ENCODE data around the gene SDK2.

GRCh38 chr17:73455050-73455687, 189.1 kb downstream of the SDK2 start:
- TF ChIP-seq CTCF (conservative IDR thresholded peaks at IDR 0.05; ENCODE audit: low read depth in 2 of 2) (no peak), JUNB (IDR thresholded peaks at IDR 0.05; ENCODE audit: unreplicated experiment) (no peak), CREB1 (CRISPR knock-in tag; IDR thresholded peaks at IDR 0.05; ENCODE audit: low read depth) (no peak), REST (IDR thresholded peaks at IDR 0.05; ENCODE audit: unreplicated experiment) (no peak), POLR2AphosphoS5 (IDR thresholded peaks at IDR 0.05; ENCODE audit: low read depth) (no peak), EZH2 (IDR thresholded peaks at IDR 0.05; ENCODE audit: low read depth, unreplicated experiment) (no peak), EZH2phosphoT487 (IDR thresholded peaks at IDR 0.05; ENCODE audit: unreplicated experiment) (no peak), STAT1 (IDR thresholded peaks at IDR 0.05; ENCODE audit: unreplicated experiment) (no peak), ETS1 (IDR thresholded peaks at IDR 0.05) (no peak), ZNF114 (CRISPR knock-in tag; IDR thresholded peaks at IDR 0.05) (no peak), ZNF462 (CRISPR knock-in tag; IDR thresholded peaks at IDR 0.05) (no peak)
